Measurements from ENCODE around the gene SYTL1. TPM values are rescaled to one million over a fixed set of nuclear protein-coding genes. Genes with fewer than 3 reads are reported as not detected.

SYTL1 gene
- total and polyA plus RNA-seq, 11 donors, result 0.23 to 6.0 (median 0.55) TPM; not detected in 1

- 90 to 96% (median 93%) methylated on average over 10 to 17 of the region's 17 CpGs for WGBS, 4 donors
- DNase-seq, result no peak
- Histone ChIP-seq H3K27ac (no peak overlapping the region), H3K36me3 (peaks cover 3 to 82% (median 64%) of the 10 kb centered on the region in 9 donors), H3K9me3 (no peaks in the 10 kb centered on the region), H3K4me3 (no peak overlapping the region), H3K4me1 (peaks cover 0 to 28% (median 14%) of the 10 kb centered on the region in 12 donors), H3K27me3 (no peaks in the 10 kb centered on the region)
- no peak for ATAC-seq
- intact Hi-C loops (cut with DNase I), result loop anchor here in 1 of 10 donors (2.0 kb wide), 1 partner anchor 61 kb away; no protein-coding TSS in a partner anchor
- TF ChIP-seq POLR2A (IDR thresholded peaks at IDR 0.05), result no peak
- no peak for TF ChIP-seq CTCF (IDR thresholded peaks at IDR 0.05)
These were observed 8.0 kb upstream of the SYTL1 start for GRCh38 chr1:27333717-27334279.

GRCh38 chr1:27335506-27336422 lies 6.1 kb upstream of the SYTL1 start:
- Histone ChIP-seq H3K4me3 (no peak overlapping the region), H3K4me1 (peaks cover 0 to 18% (median 13%) of the 10 kb centered on the region in 12 donors), H3K27ac (no peak overlapping the region), H3K27me3 (no peaks in the 10 kb centered on the region), H3K9me3 (no peaks in the 10 kb centered on the region), H3K36me3 (peaks cover 3 to 68% (median 57%) of the 10 kb centered on the region in 9 donors)
- ATAC-seq (no peak), DNase-seq (peak in 2 of 5 donors; percentile 17 to 52)
- intact Hi-C loops (cut with DNase I), result no loop called here
- WGBS, 4 donors, result 89 to 94% (median 93%) methylated on average over 16 to 17 of the region's 17 CpGs
- TF ChIP-seq POLR2A (IDR thresholded peaks at IDR 0.05) (no peak), CTCF (IDR thresholded peaks at IDR 0.05) (no peak)

- H3K36me3 ChIP-seq, result peaks cover 3 to 58% (median 50%) of the 10 kb centered on the region in 9 donors
- H3K4me1 ChIP-seq, result peaks cover 0 to 19% (median 10%) of the 10 kb centered on the region in 12 donors
- H3K4me3 ChIP-seq, result no peak overlapping the region
- H3K9me3 ChIP-seq, result no peaks in the 10 kb centered on the region
- TF ChIP-seq CTCF (IDR thresholded peaks at IDR 0.05) (no peak), POLR2A (IDR thresholded peaks at IDR 0.05) (no peak)
- DNase-seq, result peak in 2 of 5 donors; percentile 1 to 5
- 95% methylated on average over 5 of the region's 5 CpGs for WGBS, 4 donors
- intact Hi-C loops (cut with DNase I), result no loop called here
- ATAC-seq, result no peak
- H3K27ac ChIP-seq, result no peak overlapping the region
- H3K27me3 ChIP-seq, result no peaks in the 10 kb centered on the region
These were observed 5.1 kb upstream of the SYTL1 start for GRCh38 chr1:27336756-27337155.

GRCh38 chr1:27338751-27339150 lies 3.1 kb upstream of the SYTL1 start:
- Histone ChIP-seq H3K27me3 (no peaks in the 10 kb centered on the region), H3K36me3 (peaks cover 3 to 38% (median 33%) of the 10 kb centered on the region in 9 donors), H3K4me1 (peaks cover 0 to 29% (median 4%) of the 10 kb centered on the region in 12 donors), H3K27ac (no peak overlapping the region), H3K4me3 (no peak overlapping the region), H3K9me3 (no peaks in the 10 kb centered on the region)
- ATAC-seq (no peak), DNase-seq (no peak)
- TF ChIP-seq CTCF (IDR thresholded peaks at IDR 0.05), result no peak
- no peak for TF ChIP-seq POLR2A (IDR thresholded peaks at IDR 0.05)
- intact Hi-C loops (cut with DNase I), result no loop called here
- 91 to 96% (median 95%) methylated on average over 5 to 6 of the region's 6 CpGs for WGBS, 4 donors
